ENCODE measurements around the gene PEAR1. TPM values are rescaled to one million over a fixed set of nuclear protein-coding genes. Genes with fewer than 3 reads are reported as not detected.

PEAR1 gene
- total and polyA plus RNA-seq, 2 of the 4 experiments (the other 2 are of a cell fraction), result 2.0 to 44.4 TPM

DNA sequence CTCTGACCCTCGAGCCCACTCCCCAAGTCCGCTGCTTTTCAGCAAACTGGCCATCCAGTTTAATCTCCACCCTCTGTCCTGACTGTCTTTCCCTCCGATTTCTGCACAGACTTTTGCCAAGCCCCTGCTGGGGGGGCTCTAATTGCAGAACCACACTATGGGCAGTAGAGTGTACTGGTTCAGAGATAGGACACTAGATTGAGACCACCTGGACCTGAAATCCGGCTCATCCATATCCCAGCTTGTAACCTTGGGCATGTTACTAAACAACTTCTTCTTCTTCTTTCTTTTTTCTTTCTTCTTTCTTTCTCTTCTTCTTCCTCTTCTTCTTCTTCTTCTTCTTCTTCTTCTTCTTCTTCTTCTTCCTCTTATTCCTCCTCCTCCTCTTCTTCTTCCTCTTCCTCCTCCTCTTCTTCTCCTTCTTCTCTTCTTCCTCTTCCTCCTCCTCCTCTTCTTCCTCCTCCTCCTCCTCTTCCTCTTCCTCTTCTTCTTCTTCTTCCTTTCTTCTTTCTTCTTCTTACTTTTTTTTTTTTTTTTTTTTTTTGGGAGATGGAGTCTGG is 34.6 kb downstream of the PEAR1 start:
- WGBS, 2 experiments (ENCODE audit: extremely low coverage in 2 of 2, insufficient read length in 1 of 2), result no CpG with 5 or more reads among the region's 4 CpGs
- Histone ChIP-seq H2AFZ (replicated peaks; ENCODE audit: low read length, poor library complexity) (peak overlapping the region; percentile 97), H3K56ac (ENCODE audit: extremely low read depth, insufficient read depth, low read length) (no peak overlapping the region), H2AK9ac (replicated peaks; ENCODE audit: low read depth, low read length, poor library complexity) (no peak overlapping the region), H2BK120ac (ENCODE audit: low read depth, low read length) (no peak overlapping the region), H4K5ac (ENCODE audit: low read depth, low read length) (no peak overlapping the region), H3K4me3 (ENCODE audit: insufficient read depth, low read depth, low read length) (no peak overlapping the region), H2BK5ac (ENCODE audit: low read depth, low read length, poor library complexity, severe bottlenecking) (no peak overlapping the region), H4K8ac (ENCODE audit: low read depth in 2 of 2, low read length in 2 of 2) (no peak overlapping the region), H4K91ac (ENCODE audit: insufficient read depth, low read depth, low read length) (no peak overlapping the region), H3K18ac (ENCODE audit: low read depth, low read length) (no peak overlapping the region), H3K4ac (ENCODE audit: low read depth, low read length) (no peak overlapping the region), H3K9me3 (ENCODE audit: control insufficient read depth, insufficient read depth, low read length) (no peaks in the 10 kb centered on the region), H4K20me1 (ENCODE audit: insufficient read depth, low read length) (no peaks in the 10 kb centered on the region; the same call in 1 of the 2 replicates), H2BK15ac (ENCODE audit: low read depth, low read length) (no peak overlapping the region), H3K27ac (ENCODE audit: insufficient read depth, low read length) (no peak overlapping the region), H3K27me3 (ENCODE audit: control insufficient read depth, insufficient read depth, low read length) (peaks cover 35% of the 10 kb centered on the region), H3K79me1 (ENCODE audit: low read depth in 1 of 2, low read length in 2 of 2) (no peaks in the 10 kb centered on the region), H3K14ac (replicated peaks; ENCODE audit: low read depth, low read length) (no peak overlapping the region), H2BK20ac (ENCODE audit: low read depth, low read length) (no peak overlapping the region), H3K4me2 (ENCODE audit: low read depth, low read length) (peak overlapping the region; percentile 0; the same call in 1 of the 2 replicates), H3K9ac (ENCODE audit: low read depth, low read length) (no peak overlapping the region), H3K4me1 (ENCODE audit: control insufficient read depth, insufficient read depth, low read length) (no peaks in the 10 kb centered on the region), H3K9me1 (ENCODE audit: insufficient read depth, low read length) (no peaks in the 10 kb centered on the region; the same call in 1 of the 2 replicates), H3K36me3 (ENCODE audit: control insufficient read depth, insufficient read depth, low read length) (no peaks in the 10 kb centered on the region), H2AK5ac (ENCODE audit: low read depth, low read length) (no peak overlapping the region), H3K23ac (ENCODE audit: low read depth, low read length) (no peak overlapping the region)
- in situ Hi-C loops (cut with MboI; ENCODE audit: low sequenced_read_pairs), result loop anchor here (5.0 kb wide), 1 partner anchor 36 kb away; the partner anchor contains the start of gene PEAR1
- DNase-seq (no peak), ATAC-seq (ENCODE audit: low read depth) (peak; percentile 5)
- ChIA-PET POLR2A (ENCODE audit: unreplicated experiment) (interaction anchor here (0.9 kb wide), 1 partner anchor 202 kb away, joined by 3 read pairs; no protein-coding TSS in a partner anchor), CTCF (interaction anchor here (0.5 to 2.1 kb wide), 20 partner anchors 11 to 308 kb away, joined by 3 to 24 read pairs (median 4); partner anchors contain the start of genes NES, NTRK1 and PEAR1)
- dilution Hi-C loops (cut with HindIII; ENCODE audit: low sequenced_read_pairs, unreplicated experiment), result no loop called here
- no TSS peak for BruUV-seq (replicated peaks)
- TF ChIP-seq NFE2L2 (IDR thresholded peaks at IDR 0.05; ENCODE audit: low read depth, low read length), result no peak
- TF ChIP-seq, protein P1, sequence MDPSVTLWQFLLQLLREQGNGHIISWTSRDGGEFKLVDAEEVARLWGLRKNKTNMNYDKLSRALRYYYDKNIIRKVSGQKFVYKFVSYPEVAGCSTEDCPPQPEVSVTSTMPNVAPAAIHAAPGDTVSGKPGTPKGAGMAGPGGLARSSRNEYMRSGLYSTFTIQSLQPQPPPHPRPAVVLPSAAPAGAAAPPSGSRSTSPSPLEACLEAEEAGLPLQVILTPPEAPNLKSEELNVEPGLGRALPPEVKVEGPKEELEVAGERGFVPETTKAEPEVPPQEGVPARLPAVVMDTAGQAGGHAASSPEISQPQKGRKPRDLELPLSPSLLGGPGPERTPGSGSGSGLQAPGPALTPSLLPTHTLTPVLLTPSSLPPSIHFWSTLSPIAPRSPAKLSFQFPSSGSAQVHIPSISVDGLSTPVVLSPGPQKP (IDR thresholded peaks at IDR 0.05; ENCODE audit: borderline replicate concordance, low read depth, low read length), result no peak
- TF ChIP-seq POLR2A (IDR thresholded peaks at IDR 0.05; ENCODE audit: low read depth, low read length), result no peak
- no peak for TF ChIP-seq FOS (IDR thresholded peaks at IDR 0.05; ENCODE audit: low read depth, low read length)
- TF ChIP-seq, protein P2, sequence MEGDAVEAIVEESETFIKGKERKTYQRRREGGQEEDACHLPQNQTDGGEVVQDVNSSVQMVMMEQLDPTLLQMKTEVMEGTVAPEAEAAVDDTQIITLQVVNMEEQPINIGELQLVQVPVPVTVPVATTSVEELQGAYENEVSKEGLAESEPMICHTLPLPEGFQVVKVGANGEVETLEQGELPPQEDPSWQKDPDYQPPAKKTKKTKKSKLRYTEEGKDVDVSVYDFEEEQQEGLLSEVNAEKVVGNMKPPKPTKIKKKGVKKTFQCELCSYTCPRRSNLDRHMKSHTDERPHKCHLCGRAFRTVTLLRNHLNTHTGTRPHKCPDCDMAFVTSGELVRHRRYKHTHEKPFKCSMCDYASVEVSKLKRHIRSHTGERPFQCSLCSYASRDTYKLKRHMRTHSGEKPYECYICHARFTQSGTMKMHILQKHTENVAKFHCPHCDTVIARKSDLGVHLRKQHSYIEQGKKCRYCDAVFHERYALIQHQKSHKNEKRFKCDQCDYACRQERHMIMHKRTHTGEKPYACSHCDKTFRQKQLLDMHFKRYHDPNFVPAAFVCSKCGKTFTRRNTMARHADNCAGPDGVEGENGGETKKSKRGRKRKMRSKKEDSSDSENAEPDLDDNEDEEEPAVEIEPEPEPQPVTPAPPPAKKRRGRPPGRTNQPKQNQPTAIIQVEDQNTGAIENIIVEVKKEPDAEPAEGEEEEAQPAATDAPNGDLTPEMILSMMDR (conservative IDR thresholded peaks at IDR 0.05; ENCODE audit: low read depth, low read length), result no peak
- TF ChIP-seq MAZ (IDR thresholded peaks at IDR 0.05; ENCODE audit: borderline replicate concordance, low read depth, low read length), result no peak
- TF ChIP-seq RAD21 (IDR thresholded peaks at IDR 0.05; ENCODE audit: low read length), result no peak
- TF ChIP-seq SMC3 (IDR thresholded peaks at IDR 0.05; ENCODE audit: low read depth, low read length), result no peak
- intact Hi-C loops (cut with micrococcal nuclease), result loop anchor here (10.0 kb wide), 1 partner anchor 203 kb away; the partner anchor contains the start of genes ISG20L2 and METTL25B

Data from IMR-90 (cell line).